Fibroblast of skin of scalp (primary cell): Measurements from ENCODE around the gene SERTAD2.

Source experiments
- DNase-seq: peaks from one replicate; pipeline ENCODE4 v3.0.0-alpha.2; 2013

SERTAD2 gene

GRCh38 chr2:64672708-64673107 lies 19.0 kb upstream of the SERTAD2 start:
- no peak for DNase-seq

- DNase-seq: no peak
Observed at GRCh38 chr2:64670047-64670446, 16.3 kb upstream of the SERTAD2 start.

GRCh38 chr2:64669288-64669687 lies 15.6 kb upstream of the SERTAD2 start:
- no peak for DNase-seq

- DNase-seq: no peak
Observed at GRCh38 chr2:64668542-64668941, 14.8 kb upstream of the SERTAD2 start.

- no peak for DNase-seq
Observed at GRCh38 chr2:64667535-64667934, 13.8 kb upstream of the SERTAD2 start.

- DNase-seq: no peak
Observed at GRCh38 chr2:64666810-64667438, 13.2 kb upstream of the SERTAD2 start.

GRCh38 chr2:64665709-64666108 lies 12.0 kb upstream of the SERTAD2 start:
- no peak for DNase-seq

GRCh38 chr2:64663402-64663801 lies 9.7 kb upstream of the SERTAD2 start:
- no peak for DNase-seq

- DNase-seq: peak; percentile 70
Observed at GRCh38 chr2:64661741-64662169, 8.0 kb upstream of the SERTAD2 start.

- DNase-seq: no peak
Observed at GRCh38 chr2:64659252-64659651, 5.5 kb upstream of the SERTAD2 start.

- DNase-seq: no peak
Observed at GRCh38 chr2:64658269-64658668, 4.6 kb upstream of the SERTAD2 start.

- DNase-seq: no peak
Observed at GRCh38 chr2:64657411-64657810, 3.7 kb upstream of the SERTAD2 start.

- DNase-seq: no peak
Observed at GRCh38 chr2:64656379-64656778, 2.7 kb upstream of the SERTAD2 start.

- no peak for DNase-seq
Observed at GRCh38 chr2:64655873-64656272, 2.2 kb upstream of the SERTAD2 start.

- peak; percentile 45 for DNase-seq
Observed at GRCh38 chr2:64655018-64655664, 1.4 kb upstream of the SERTAD2 start.

- peak; percentile 97 for DNase-seq
Observed at GRCh38 chr2:64654063-64654811, 524 bp upstream of the SERTAD2 start.

- DNase-seq: peak; percentile 54
Observed at GRCh38 chr2:64652231-64653108, 1.2 kb downstream of the SERTAD2 start.

GRCh38 chr2:64651590-64651989 lies 2.1 kb downstream of the SERTAD2 start:
- DNase-seq: no peak

GRCh38 chr2:64650722-64651338 lies 2.9 kb downstream of the SERTAD2 start:
- DNase-seq: no peak

GRCh38 chr2:64650296-64650695 lies 3.4 kb downstream of the SERTAD2 start:
- DNase-seq: no peak

- DNase-seq: no peak
Observed at GRCh38 chr2:64649626-64650025, 4.1 kb downstream of the SERTAD2 start.

- DNase-seq: no peak
Observed at GRCh38 chr2:64649013-64649484, 4.7 kb downstream of the SERTAD2 start.
